ENCODE results near the gene P4HA2.

The P4HA2 gene

DNA sequence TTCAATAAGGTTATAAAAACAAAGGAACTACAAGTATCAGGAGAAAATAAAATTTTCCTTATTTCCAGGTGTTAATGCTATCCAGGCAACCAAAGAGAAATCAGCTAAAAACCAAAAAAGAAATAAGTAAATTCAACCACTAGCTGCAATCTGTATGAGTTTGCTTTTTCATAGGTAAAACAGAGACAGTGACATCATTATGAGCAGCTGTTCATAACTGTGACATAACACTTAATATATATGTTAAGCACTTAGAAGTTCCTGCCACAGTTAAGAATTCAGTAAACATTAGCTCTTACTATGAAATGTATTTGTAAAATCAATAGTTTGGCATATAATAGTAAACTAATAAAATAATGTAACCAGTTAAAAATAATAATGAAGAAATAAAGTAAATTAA, 20.9 kb downstream of the P4HA2 start:
- no peak overlapping the region for H3K4me3 ChIP-seq
- no peaks in the 10 kb centered on the region for H3K27me3 ChIP-seq
- no peaks in the 10 kb centered on the region for H4K20me1 ChIP-seq
- peak overlapping the region; percentile 81; the same call in 1 of the 2 replicates for H3K9ac ChIP-seq
- no peaks in the 10 kb centered on the region for H3K9me3 ChIP-seq
- peak overlapping the region; percentile 97 for H3K27ac ChIP-seq
- TF ChIP-seq Cebpa-rat (IDR thresholded peaks at IDR 0.05): no peak
- H3K4me2 ChIP-seq: peak overlapping the region; percentile 80
- peaks cover 99% of the 10 kb centered on the region for H3K4me1 ChIP-seq
- H3K36me3 ChIP-seq: peaks cover 27% of the 10 kb centered on the region

DNA sequence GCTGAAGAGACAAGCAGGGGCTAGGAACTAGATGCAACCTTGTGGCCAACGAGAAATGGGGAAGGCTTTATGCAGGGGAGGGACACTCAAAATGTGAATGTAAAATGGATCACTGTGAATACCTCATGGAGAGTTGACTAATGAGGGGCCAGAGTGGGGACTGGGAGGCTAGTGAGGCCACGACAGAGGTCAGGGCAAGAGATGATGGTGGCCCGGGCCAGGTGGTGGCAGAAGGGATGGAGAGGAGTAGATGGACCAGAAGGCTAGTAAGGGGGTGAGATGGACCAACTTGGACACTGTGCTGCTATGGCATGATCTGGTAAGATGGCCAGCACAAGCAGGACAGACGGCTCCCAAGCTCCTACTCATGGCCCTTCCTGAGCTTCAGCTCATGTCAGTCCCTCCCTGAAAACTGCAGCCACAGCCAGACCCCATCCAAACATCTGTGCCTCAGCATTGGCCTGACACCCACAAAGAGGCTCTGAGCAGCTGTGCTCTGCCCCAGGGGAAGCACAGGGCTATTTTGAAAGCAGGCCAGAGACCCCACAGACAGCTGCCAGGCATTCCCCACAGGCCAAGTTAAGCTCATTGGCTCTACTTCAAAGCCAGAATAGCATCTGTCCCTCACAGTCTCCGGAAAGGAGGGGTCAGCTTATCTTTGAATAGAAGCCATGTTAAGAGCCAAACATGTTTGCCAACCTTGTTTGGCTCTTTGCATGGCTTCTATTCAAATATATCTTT, 22.1 kb downstream of the P4HA2 start:
- Histone ChIP-seq H3K27me3 (no peaks in the 10 kb centered on the region), H3K4me2 (peak overlapping the region; percentile 80), H3K4me3 (peak overlapping the region; percentile 9), H3K9ac (peak overlapping the region; percentile 81), H4K20me1 (no peaks in the 10 kb centered on the region), H3K9me3 (no peaks in the 10 kb centered on the region), H3K4me1 (peaks cover 99% of the 10 kb centered on the region), H3K27ac (peak overlapping the region; percentile 97), H3K36me3 (peaks cover 21% of the 10 kb centered on the region)
- peak; percentile 32; the same call in 1 of the 2 replicates for TF ChIP-seq Cebpa-rat (IDR thresholded peaks at IDR 0.05)

DNA sequence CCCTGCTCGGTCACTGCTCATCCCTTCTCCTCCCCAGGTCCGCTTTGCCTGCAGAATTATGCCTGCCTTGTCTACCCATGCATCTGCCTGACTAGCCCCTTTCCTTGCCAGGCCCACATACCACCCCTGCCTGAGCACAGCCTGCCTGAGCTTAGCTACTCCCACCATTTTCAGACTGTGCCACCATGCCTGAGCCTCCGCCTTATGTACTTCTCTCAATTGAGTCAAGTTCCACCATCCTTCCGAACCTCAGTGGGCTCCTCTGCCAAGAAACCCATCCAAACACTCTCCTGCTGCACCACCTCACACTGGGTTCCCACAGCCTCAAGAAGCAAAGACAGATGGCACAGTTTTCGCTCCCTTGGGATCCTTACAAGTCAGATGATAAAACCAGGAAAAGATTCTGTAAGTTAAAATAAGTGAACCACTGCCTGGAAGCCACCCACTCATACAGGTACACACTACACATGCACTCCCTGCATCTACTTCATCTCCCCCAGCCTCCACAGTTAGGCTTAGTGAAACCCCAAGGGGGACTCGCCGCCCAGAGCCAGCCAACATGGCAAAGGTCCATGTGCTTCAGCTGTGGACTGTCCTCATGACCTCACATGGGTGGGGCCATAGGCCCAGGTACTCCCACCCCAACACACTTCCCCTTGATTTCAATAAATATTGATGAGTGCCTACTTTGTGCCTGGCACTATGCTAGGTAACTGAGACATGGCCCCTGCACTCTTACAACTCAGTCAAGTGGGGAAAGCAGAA, 23.1 kb downstream of the P4HA2 start:
- no peaks in the 10 kb centered on the region for H3K27me3 ChIP-seq
- peak overlapping the region; percentile 80 for H3K4me2 ChIP-seq
- peaks cover 23% of the 10 kb centered on the region for H3K36me3 ChIP-seq
- no peaks in the 10 kb centered on the region for H3K9me3 ChIP-seq
- peak overlapping the region; percentile 80; the same call in 1 of the 2 replicates for H3K9ac ChIP-seq
- peak overlapping the region; percentile 97 for H3K27ac ChIP-seq
- peaks cover 97% of the 10 kb centered on the region for H3K4me1 ChIP-seq
- H4K20me1 ChIP-seq: no peaks in the 10 kb centered on the region
- H3K4me3 ChIP-seq: peak overlapping the region; percentile 9; the same call in 1 of the 2 replicates
- no peak for TF ChIP-seq Cebpa-rat (IDR thresholded peaks at IDR 0.05)

DNA sequence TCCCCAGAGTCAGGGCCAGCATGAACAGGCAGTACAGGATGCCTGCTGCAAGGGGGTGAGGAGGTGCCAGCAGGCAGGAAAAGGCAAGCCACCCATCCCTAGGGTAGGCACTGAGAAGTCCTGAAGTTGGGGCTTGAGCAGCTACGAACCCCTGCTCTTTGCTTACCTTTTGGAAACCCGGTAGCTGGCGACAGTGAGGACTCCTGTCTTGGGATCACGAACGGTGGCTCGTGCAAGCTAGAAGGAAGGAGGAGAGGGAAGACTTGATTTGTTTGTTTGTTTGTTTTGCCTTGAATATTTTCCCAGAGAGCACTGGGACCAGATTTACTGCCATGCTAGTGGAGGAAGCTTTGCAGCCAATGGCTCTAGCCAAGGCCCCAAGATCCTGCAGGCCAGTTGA, 23.7 kb downstream of the P4HA2 start:
- H3K27ac ChIP-seq: peak overlapping the region; percentile 97
- peaks cover 91% of the 10 kb centered on the region for H3K4me1 ChIP-seq

DNA sequence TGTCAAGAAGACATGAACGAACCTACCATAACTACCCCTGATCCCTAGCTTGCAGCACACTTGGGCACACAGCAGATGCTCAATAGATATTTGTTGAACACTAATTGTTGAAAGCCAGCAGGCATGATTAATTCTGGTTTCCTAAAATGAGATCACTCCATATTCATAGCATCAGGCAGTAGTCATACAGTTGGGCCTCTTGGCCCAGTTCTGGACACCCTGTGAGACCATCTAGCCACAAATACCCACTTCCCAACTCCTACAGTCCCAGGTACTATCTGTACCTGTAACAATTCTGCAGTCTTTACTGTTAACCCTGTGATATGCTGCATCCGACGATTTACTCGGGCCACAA, 24.2 kb downstream of the P4HA2 start:
- Histone ChIP-seq H3K9me3 (no peaks in the 10 kb centered on the region), H3K27me3 (no peaks in the 10 kb centered on the region), H3K27ac (peak overlapping the region; percentile 97), H3K4me1 (peaks cover 86% of the 10 kb centered on the region), H3K9ac (peak overlapping the region; percentile 63), H4K20me1 (no peaks in the 10 kb centered on the region), H3K4me3 (peak overlapping the region; percentile 9; the same call in 1 of the 2 replicates), H3K36me3 (peaks cover 34% of the 10 kb centered on the region), H3K4me2 (peak overlapping the region; percentile 80)
- TF ChIP-seq Cebpa-rat (IDR thresholded peaks at IDR 0.05): no peak

More for the DNA sequence above, 23.7 kb downstream of the P4HA2 start:
- Histone ChIP-seq H4K20me1 (no peaks in the 10 kb centered on the region), H3K4me3 (peak overlapping the region; percentile 9; the same call in 1 of the 2 replicates), H3K27me3 (no peaks in the 10 kb centered on the region), H3K4me2 (peak overlapping the region; percentile 80), H3K9me3 (no peaks in the 10 kb centered on the region), H3K9ac (peak overlapping the region; percentile 63), H3K36me3 (peaks cover 30% of the 10 kb centered on the region)
- TF ChIP-seq Cebpa-rat (IDR thresholded peaks at IDR 0.05): no peak

DNA sequence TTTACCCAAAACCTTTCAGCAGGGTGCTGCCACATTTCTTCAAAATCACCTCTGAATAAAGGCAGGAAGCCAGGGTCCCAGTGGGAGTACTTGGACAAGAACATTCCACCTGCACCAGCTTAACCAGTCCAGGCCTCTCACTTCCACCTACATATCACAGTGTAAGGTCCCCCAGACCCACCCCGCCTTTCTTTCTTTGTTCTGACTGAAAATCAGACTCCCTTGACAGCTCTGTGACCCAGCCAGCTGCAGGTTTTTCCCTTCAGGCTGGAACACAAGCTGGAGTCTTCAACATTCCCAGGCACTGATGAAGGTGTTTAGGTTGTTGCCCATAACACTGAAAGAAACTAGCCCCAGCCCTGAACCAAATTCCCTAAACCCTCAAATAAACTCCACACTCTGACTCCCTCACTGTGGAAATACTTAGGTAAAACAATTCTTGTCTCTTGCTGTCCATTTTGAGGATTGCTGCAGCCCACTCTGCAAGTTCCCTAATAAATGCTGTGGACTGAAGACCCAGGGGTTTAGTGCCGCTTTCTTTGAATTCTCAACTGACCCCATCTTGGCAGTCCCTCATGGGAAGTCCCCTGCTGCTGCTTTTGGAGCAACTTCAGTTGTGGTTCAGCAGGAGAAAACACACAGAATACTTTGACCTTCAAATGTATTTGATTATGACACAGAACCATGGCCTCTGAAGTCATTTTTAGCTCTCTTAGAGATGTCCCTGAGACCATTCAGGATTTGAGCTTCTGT, 24.8 kb downstream of the P4HA2 start:
- Histone ChIP-seq H3K27ac (peak overlapping the region; percentile 97), H3K9me3 (0 out of 2 replicates have a peak, but pooled peaks cover 2% of the 10 kb centered on the region), H3K36me3 (peaks cover 40% of the 10 kb centered on the region), H3K9ac (peak overlapping the region; percentile 63), H3K4me3 (no peak overlapping the region; the same call in 1 of the 2 replicates), H4K20me1 (no peaks in the 10 kb centered on the region), H3K4me1 (peaks cover 82% of the 10 kb centered on the region), H3K27me3 (no peaks in the 10 kb centered on the region), H3K4me2 (peak overlapping the region; percentile 80)
- TF ChIP-seq Cebpa-rat (IDR thresholded peaks at IDR 0.05): no peak

DNA sequence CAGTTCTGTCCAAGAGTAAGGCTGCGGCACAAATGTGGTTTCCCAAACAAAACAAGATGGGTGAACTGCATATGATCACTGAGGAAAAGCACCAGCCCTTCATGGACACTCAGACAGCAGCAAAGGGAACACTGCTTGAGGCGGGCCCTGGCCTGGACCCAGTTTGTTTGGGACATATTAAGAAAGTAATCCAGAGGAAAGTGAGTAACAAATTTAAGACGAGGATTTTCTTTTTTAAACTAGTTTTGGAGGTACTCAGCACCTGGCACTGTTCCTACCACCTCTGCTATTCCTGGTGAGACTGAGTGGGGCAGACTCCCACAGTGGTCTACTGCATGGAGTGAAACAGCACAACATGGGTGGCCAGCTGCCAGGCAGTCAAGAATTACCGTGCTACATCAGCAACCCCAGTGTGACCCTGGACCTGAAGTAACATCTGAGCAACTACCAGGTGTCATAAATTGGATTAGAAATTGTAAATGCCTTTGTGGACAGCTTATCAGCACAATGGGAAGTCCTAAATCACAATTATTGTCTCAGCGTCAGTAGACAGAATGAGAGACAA, 28.5 kb downstream of the P4HA2 start:
- no peak for TF ChIP-seq Cebpa-rat (IDR thresholded peaks at IDR 0.05)

DNA sequence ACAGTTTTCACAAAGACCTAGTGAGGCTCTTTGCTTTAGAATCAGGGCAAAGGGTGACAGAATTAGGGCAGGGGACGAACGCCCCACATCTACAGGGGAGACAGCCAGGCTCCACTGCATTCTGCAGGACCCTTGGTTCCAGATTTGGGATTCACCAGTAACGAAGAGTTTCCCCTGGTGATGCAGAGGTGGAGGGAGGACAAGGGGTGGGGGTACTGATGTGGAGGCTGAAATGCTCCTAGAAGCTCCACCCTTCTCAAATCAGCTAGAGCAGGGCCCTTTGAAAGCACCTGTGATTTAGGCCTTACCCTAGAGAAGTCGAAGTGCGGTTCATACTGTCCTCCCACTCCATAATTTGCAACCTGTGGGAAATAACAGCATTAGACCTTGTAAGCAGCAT, 29.1 kb downstream of the P4HA2 start:
- Histone ChIP-seq H3K4me1 (peaks cover 39% of the 10 kb centered on the region), H3K4me3 (no peak overlapping the region), H4K20me1 (no peaks in the 10 kb centered on the region), H3K27me3 (no peaks in the 10 kb centered on the region), H3K4me2 (no peak overlapping the region), H3K9ac (no peak overlapping the region), H3K36me3 (peaks cover 79% of the 10 kb centered on the region), H3K9me3 (0 out of 2 replicates have a peak, but pooled peaks cover 3% of the 10 kb centered on the region), H3K27ac (no peak overlapping the region)
- no peak for TF ChIP-seq Cebpa-rat (IDR thresholded peaks at IDR 0.05)

More for the DNA sequence above, 28.5 kb downstream of the P4HA2 start:
- Histone ChIP-seq H3K27me3 (no peaks in the 10 kb centered on the region), H3K27ac (no peak overlapping the region), H4K20me1 (no peaks in the 10 kb centered on the region), H3K36me3 (peaks cover 77% of the 10 kb centered on the region), H3K4me3 (no peak overlapping the region), H3K9ac (no peak overlapping the region), H3K4me2 (no peak overlapping the region), H3K9me3 (0 out of 2 replicates have a peak, but pooled peaks cover 3% of the 10 kb centered on the region), H3K4me1 (peaks cover 45% of the 10 kb centered on the region)

DNA sequence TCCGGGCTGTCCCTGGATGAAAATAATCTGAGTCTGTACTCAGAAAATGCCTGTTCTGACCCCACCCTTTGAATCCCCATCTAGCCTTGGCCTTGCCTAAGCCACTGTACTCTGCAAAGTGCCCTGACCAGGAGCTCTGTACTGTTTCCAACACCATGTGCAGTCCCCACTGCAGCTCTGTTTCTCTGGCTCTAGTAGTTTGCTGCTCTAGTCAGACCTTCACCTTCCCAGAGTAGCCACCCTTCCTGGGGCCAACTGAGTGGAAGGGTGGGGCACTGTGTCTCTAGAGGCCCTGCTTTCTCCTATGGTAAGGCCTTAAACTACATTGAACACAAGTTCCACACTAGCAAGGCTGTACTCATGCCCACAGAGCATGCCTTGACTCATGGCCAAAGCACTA, 31.9 kb downstream of the P4HA2 start:
- H3K36me3 ChIP-seq: peaks cover 91% of the 10 kb centered on the region
- H3K4me2 ChIP-seq: no peak overlapping the region
- no peak overlapping the region for H3K27ac ChIP-seq
- peaks cover 10% of the 10 kb centered on the region for H3K4me1 ChIP-seq
- TF ChIP-seq Cebpa-rat (IDR thresholded peaks at IDR 0.05): no peak
- no peak overlapping the region for H3K9ac ChIP-seq
- no peaks in the 10 kb centered on the region for H3K27me3 ChIP-seq
- no peak overlapping the region for H3K4me3 ChIP-seq
- 0 out of 2 replicates have a peak, but pooled peaks cover 3% of the 10 kb centered on the region for H3K9me3 ChIP-seq
- no peaks in the 10 kb centered on the region for H4K20me1 ChIP-seq

All from BLaER1 (cell line).